HEK293T (cell line): ENCODE results near the gene COX6B1.

Experiments used
- CTCF ChIA-PET: fragments of 350-600 bp; formaldehyde crosslinking; extraction: SDS; loops from one replicate; lab custom pipeline; 2021; ENCODE audit warnings: antibody characterized with exemption, inconsistent platforms; lab: Yijun Ruan, JAX
- POLR2A ChIA-PET: fragments of 350-600 bp; formaldehyde crosslinking; extraction: SDS; loops from one replicate; lab custom pipeline; 2020; ENCODE audit warnings: antibody characterized with exemption, inconsistent platforms; lab: Yijun Ruan, JAX
- DNase-seq: peaks from one replicate; pipeline ENCODE4 v3.0.0; 2012; ENCODE audit warnings: mixed read lengths; ENCODE audit errors: extremely low spot score
- ARNT ChIP-seq: fragments of 450-650 bp; IDR thresholded peaks from 2 replicates; pipeline ENCODE4 v1.6.1; 2017; ENCODE audit warnings: mild to moderate bottlenecking
- BHLHE40 ChIP-seq: fragments of 450-650 bp; IDR thresholded peaks from 2 replicates; pipeline ENCODE4 v1.6.1; 2016; ENCODE audit warnings: mild to moderate bottlenecking, moderate library complexity, borderline replicate concordance
- CTBP1 ChIP-seq: fragments of 450-650 bp; IDR thresholded peaks from 2 replicates; pipeline ENCODE4 v1.6.1; 2016; ENCODE audit warnings: borderline replicate concordance
- ELF4 ChIP-seq: fragments of 450-650 bp; IDR thresholded peaks from 2 replicates; pipeline ENCODE4 v1.6.1; 2017; ENCODE audit warnings: antibody characterized with exemption
- FOXA1 ChIP-seq: fragments of 450-650 bp; IDR thresholded peaks from 2 replicates; pipeline ENCODE4 v1.6.1; 2016; ENCODE audit warnings: mild to moderate bottlenecking
- FOXK2 ChIP-seq: fragments of 450-650 bp; IDR thresholded peaks from 2 replicates; pipeline ENCODE4 v1.6.1; 2016; ENCODE audit warnings: mild to moderate bottlenecking
- FOXM1 ChIP-seq: fragments of 450-650 bp; IDR thresholded peaks from 2 replicates; pipeline ENCODE4 v1.6.1; 2017; ENCODE audit warnings: mild to moderate bottlenecking, borderline replicate concordance
- HDGF ChIP-seq: fragments of 450-650 bp; IDR thresholded peaks from 2 replicates; pipeline ENCODE4 v1.6.1; 2017; ENCODE audit warnings: antibody characterized with exemption, borderline replicate concordance
- L3MBTL2 ChIP-seq: fragments of 450-650 bp; conservative IDR thresholded peaks from 2 replicates; pipeline ENCODE4 v1.6.1; 2016; ENCODE audit warnings: mild to moderate bottlenecking
- LEF1 ChIP-seq: fragments of 450-650 bp; IDR thresholded peaks from 2 replicates; pipeline ENCODE4 v1.6.1; 2017; ENCODE audit warnings: mild to moderate bottlenecking, borderline replicate concordance
- NFRKB ChIP-seq: fragments of 450-650 bp; IDR thresholded peaks from 2 replicates; pipeline ENCODE4 v1.6.1; 2016; ENCODE audit warnings: mild to moderate bottlenecking, moderate library complexity
- PKNOX1 ChIP-seq: fragments of 450-650 bp; IDR thresholded peaks from 2 replicates; pipeline ENCODE4 v1.6.1; 2016
- SP1 ChIP-seq: fragments of 450-650 bp; IDR thresholded peaks from 2 replicates; pipeline ENCODE4 v1.6.1; 2017
- SUZ12 ChIP-seq: fragments of 450-650 bp; IDR thresholded peaks from 2 replicates; pipeline ENCODE4 v1.6.1; 2016; ENCODE audit warnings: mild to moderate bottlenecking
- TARDBP ChIP-seq: fragments of 450-650 bp; IDR thresholded peaks from 2 replicates; pipeline ENCODE4 v1.6.1; 2016
- ZNF384 ChIP-seq: fragments of 450-650 bp; IDR thresholded peaks from 2 replicates; pipeline ENCODE4 v1.6.1; 2016

The COX6B1 gene

GRCh38 chr19:35641515-35642151 lies 6.5 kb upstream of the COX6B1 start, which contains the start of gene ETV2:
Gene ETV2 (plus strand): TSS chr19:35641745. CDS start chr19:35642461, 716 bp downstream.
- DNase-seq, result no peak
- ChIA-PET CTCF (no interaction called here), POLR2A (no interaction called here)
- TF ChIP-seq LEF1 (no peak), SUZ12 (no peak), FOXK2 (no peak), NFRKB (no peak), L3MBTL2 (no peak), PKNOX1 (no peak), CTBP1 (no peak), HDGF (no peak), ZNF384 (no peak), TARDBP (no peak), FOXM1 (no peak), FOXA1 (no peak), SP1 (no peak), ELF4 (no peak), ARNT (no peak), BHLHE40 (no peak)

DNA sequence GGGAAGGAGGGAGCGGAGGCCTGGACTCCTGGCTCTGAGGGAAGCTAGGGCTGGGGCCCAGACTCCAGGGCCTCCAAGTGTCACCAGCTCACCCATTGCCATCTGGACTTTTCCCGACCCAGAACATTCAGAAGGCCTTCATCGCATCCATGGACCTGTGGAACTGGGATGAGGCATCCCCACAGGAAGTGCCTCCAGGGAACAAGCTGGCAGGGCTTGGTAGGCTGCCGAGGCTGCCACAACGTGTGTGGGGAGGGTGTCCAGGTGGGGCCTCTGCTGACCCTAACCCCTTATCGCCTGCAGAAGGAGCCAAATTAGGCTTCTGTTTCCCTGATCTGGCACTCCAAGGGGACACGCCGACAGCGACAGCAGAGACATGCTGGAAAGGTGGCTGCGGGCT lies 5.8 kb upstream of the COX6B1 start:
- no peak for DNase-seq
- ChIA-PET CTCF (no interaction called here), POLR2A (interaction anchor here (1.3 to 2.1 kb wide), 2 partner anchors 11 to 18 kb away, joined by 3 to 7 read pairs; no protein-coding TSS in a partner anchor)
- TF ChIP-seq ARNT (no peak), SP1 (no peak), FOXA1 (no peak), BHLHE40 (no peak), ELF4 (no peak), CTBP1 (no peak), FOXM1 (no peak), NFRKB (no peak), PKNOX1 (no peak), LEF1 (no peak), TARDBP (no peak), FOXK2 (no peak), HDGF (no peak), ZNF384 (no peak), SUZ12 (no peak), L3MBTL2 (no peak)

GRCh38 chr19:35642798-35643254 lies 5.3 kb upstream of the COX6B1 start:
- no peak for TF ChIP-seq ARNT
- TF ChIP-seq FOXM1, result no peak
- no peak for TF ChIP-seq L3MBTL2
- no peak for TF ChIP-seq CTBP1
- TF ChIP-seq FOXA1, result no peak
- TF ChIP-seq SP1, result no peak
- TF ChIP-seq SUZ12, result no peak
- no peak for TF ChIP-seq ELF4
- TF ChIP-seq TARDBP, result no peak
- TF ChIP-seq BHLHE40, result no peak
- TF ChIP-seq LEF1, result no peak
- TF ChIP-seq ZNF384, result no peak
- TF ChIP-seq NFRKB, result no peak
- TF ChIP-seq HDGF, result no peak
- no peak for TF ChIP-seq FOXK2
- no peak for TF ChIP-seq PKNOX1
- no peak for DNase-seq
- ChIA-PET CTCF (no interaction called here), POLR2A (interaction anchor here (1.3 to 2.6 kb wide), 6 partner anchors 11 to 106 kb away, joined by 3 to 16 read pairs (median 6); partner anchors contain the start of genes HAUS5 and LIN37)

GRCh38 chr19:35643255-35644205 lies 4.6 kb upstream of the COX6B1 start:
- ChIA-PET CTCF (no interaction called here), POLR2A (interaction anchor here (0.6 to 2.6 kb wide), 19 partner anchors 9 to 571 kb away, joined by 3 to 16 read pairs (median 4); partner anchors contain the start of genes HAUS5, LIN37, PSENEN and RBM42)
- TF ChIP-seq CTBP1 (no peak), ELF4 (no peak), ARNT (0 out of 2 replicates have a peak, but pooled peaks have one; percentile 6), HDGF (no peak), L3MBTL2 (peak; percentile 78), BHLHE40 (peak; percentile 77; the same call in 1 of the 2 replicates), TARDBP (no peak), LEF1 (no peak), NFRKB (no peak), FOXM1 (0 out of 2 replicates have a peak, but pooled peaks have one; percentile 27), PKNOX1 (peak; percentile 93), FOXA1 (no peak), SUZ12 (no peak), SP1 (no peak; the same call in 1 of the 2 replicates), ZNF384 (no peak), FOXK2 (no peak)
- peak; percentile 79 for DNase-seq
